HepG2 (cell line): ENCODE results near the gene ARPC1A. TPM values are rescaled to one million over a fixed set of nuclear protein-coding genes. Genes with fewer than 3 reads are reported as not detected.

Source experiments
- ATF6 ChIP-seq: sonication (generic); formaldehyde crosslinking; conservative IDR thresholded peaks from 2 replicates; pipeline ENCODE4 v1.4.0; 2020; ENCODE audit warnings: missing genetic modification reagents
- CC2D1A ChIP-seq: sonication (generic); formaldehyde crosslinking; IDR thresholded peaks from 2 replicates; pipeline ENCODE4 v1.8.1; 2023; ENCODE audit warnings: mild to moderate bottlenecking, missing genetic modification reagents
- HINFP ChIP-seq: sonication (generic); formaldehyde crosslinking; IDR thresholded peaks from 2 replicates; pipeline ENCODE4 v1.4.0; 2020; ENCODE audit warnings: low read depth, mild to moderate bottlenecking, missing genetic modification reagents
- KLF15 ChIP-seq: sonication (generic); formaldehyde crosslinking; IDR thresholded peaks from 2 replicates; pipeline ENCODE4 v1.8.1; 2023; ENCODE audit warnings: borderline replicate concordance, mild to moderate bottlenecking, inconsistent platforms, missing genetic modification reagents, mixed read lengths
- KMT2B ChIP-seq: IDR thresholded peaks from 2 replicates; pipeline ENCODE4 v1.6.1; 2016; ENCODE audit warnings: missing genetic modification reagents, missing compliant biosample characterization
- RFX1 ChIP-seq: fragments of 450-650 bp; IDR thresholded peaks from 2 replicates; pipeline ENCODE4 v1.6.1; 2017
- USF2 ChIP-seq, 2 experiments: sonication (generic) in 1 of 2; formaldehyde crosslinking in 1 of 2; IDR thresholded peaks; 2 replicates each; pipeline versions ENCODE4 v1.5.1 to v1.6.1; 2011 to 2020; ENCODE audit warnings: borderline replicate concordance in 1 of 2, low read depth in 1 of 2, low read length in 1 of 2, mild to moderate bottlenecking in 1 of 2, missing genetic modification reagents in 1 of 2, moderate library complexity in 1 of 2
- ZBTB3 ChIP-seq: sonication (generic); formaldehyde crosslinking; IDR thresholded peaks from 2 replicates; pipeline ENCODE4 v1.4.0; 2020; ENCODE audit warnings: low read depth, mild to moderate bottlenecking, moderate library complexity, missing genetic modification reagents, borderline replicate concordance
- ZBTB40 ChIP-seq, 2 experiments: fragments of 450-650 bp in 1 of 2; sonication (generic) in 1 of 2; formaldehyde crosslinking in 1 of 2; IDR thresholded peaks; 2 replicates each; pipeline versions ENCODE4 v1.6.1 to v1.8.0; 2016 to 2022; ENCODE audit warnings: antibody characterized with exemption in 1 of 2, mild to moderate bottlenecking in 1 of 2, missing genetic modification reagents in 1 of 2
- ZNF747 ChIP-seq: sonication (generic); formaldehyde crosslinking; IDR thresholded peaks from 2 replicates; pipeline ENCODE4 v1.8.1; 2023; ENCODE audit warnings: missing genetic modification reagents, mild to moderate bottlenecking, borderline replicate concordance
- ZNF850 ChIP-seq: sonication (generic); formaldehyde crosslinking; conservative IDR thresholded peaks from 2 replicates; pipeline ENCODE4 v1.9.0; 2021; ENCODE audit warnings: mild to moderate bottlenecking, missing genetic modification reagents
- polyA plus RNA-seq, 8 experiments: library from polyadenylated mRNA; depleted of rRNA in 3 of 8; stranded (reverse) in 7 of 8; unstranded in 1 of 8; fragments of >200 nt; fragmentation: Illumina TruSeq in 4 of 8; extraction: Trizol in 4 of 8; gene quantifications; 2 replicates each; pipeline versions ENCODE4 v1.2.1 to v1.2.3, GENCODE V29; 2011 to 2016; ENCODE audit warnings: low read depth in 4 of 8, missing spikeins in 1 of 8, mixed read lengths in 1 of 8; ENCODE audit not compliant: insufficient read depth in 1 of 8
- total RNA-seq, 5 experiments: library from RNA; depleted of rRNA; stranded (reverse); fragments of >200 nt; fragmentation: Illumina TruSeq; extraction: Trizol; gene quantifications; 2 replicates each; pipeline ENCODE4 v1.2.3, GENCODE V29; 2016; ENCODE audit warnings: low read depth in 1 of 5

Gene ARPC1A
- total and polyA plus RNA-seq, 2 of the 13 experiments (the other 11 are each of a cell fraction or from before 2014, with no cell fraction given): 44.3 to 88.5 TPM

GRCh38 chr7:99374111-99375064, 48.7 kb downstream of the ARPC1A start, which contains the start of gene ARPC1B (continued):
- TF ChIP-seq ZBTB40 (IDR thresholded peaks at IDR 0.05): no peak
- no peak; the same call in 1 of the 2 replicates for TF ChIP-seq ZBTB40 (CRISPR knock-in tag; IDR thresholded peaks at IDR 0.05)
- TF ChIP-seq ATF6 (CRISPR knock-in tag): no peak
- no peak for TF ChIP-seq HINFP
- TF ChIP-seq KMT2B (CRISPR knock-in tag): no peak
- no peak for TF ChIP-seq USF2 (IDR thresholded peaks at IDR 0.05; ENCODE audit: low read depth, low read length)
- no peak for TF ChIP-seq USF2 (CRISPR knock-in tag; IDR thresholded peaks at IDR 0.05; ENCODE audit: borderline replicate concordance)
- TF ChIP-seq CC2D1A (CRISPR knock-in tag): no peak
- no peak for TF ChIP-seq ZBTB3 (CRISPR knock-in tag)
- no peak for TF ChIP-seq ZNF747
- no peak for TF ChIP-seq ZNF850 (CRISPR knock-in tag)
- TF ChIP-seq KLF15 (CRISPR knock-in tag): no peak
- no peak for TF ChIP-seq RFX1
